H1 (cell line): ENCODE measurements around the gene ZXDC. TPM values are rescaled to one million over a fixed set of nuclear protein-coding genes. Genes with fewer than 3 reads are reported as not detected.

Experiments
- BCL11A ChIP-seq, 2 experiments: IDR thresholded peaks; one replicate each; pipeline ENCODE4 v1.6.1; 2011; ENCODE audit warnings: low read depth in 2 of 2, low read length in 2 of 2, mild to moderate bottlenecking in 2 of 2
- CBX5 ChIP-seq: fragments of 300-800, 300-1000 bp; sonication (generic); IDR thresholded peaks from 2 replicates; pipeline ENCODE4 v1.7.1; 2016; ENCODE audit warnings: antibody characterized with exemption, low read length, low read depth
- CTBP2 ChIP-seq: IDR thresholded peaks from 2 replicates; pipeline ENCODE4 v1.7.0; 2011; ENCODE audit warnings: borderline replicate concordance, mild to moderate bottlenecking, moderate library complexity, mixed read lengths, low read length; ENCODE audit not compliant: insufficient read depth, insufficient read length
- HDAC6 ChIP-seq: IDR thresholded peaks from one replicate; pipeline ENCODE4 v1.7.1; 2012; ENCODE audit warnings: low read depth, mild to moderate bottlenecking, inconsistent platforms, low read length, moderate library complexity
- JUN ChIP-seq: IDR thresholded peaks from 2 replicates; pipeline ENCODE4 v1.6.1; 2011; ENCODE audit warnings: low read depth, mild to moderate bottlenecking, improper control_type of control experiment, low read length
- MAFK ChIP-seq: IDR thresholded peaks from 2 replicates; pipeline ENCODE4 v1.6.1; 2012; ENCODE audit warnings: low read depth, mild to moderate bottlenecking, improper control_type of control experiment, low read length
- SIRT6 ChIP-seq: IDR thresholded peaks from one replicate; pipeline ENCODE4 v1.7.1; 2012; ENCODE audit warnings: low read length, inconsistent platforms
- SP2 ChIP-seq: IDR thresholded peaks from 2 replicates; pipeline ENCODE4 v1.6.1; 2012; ENCODE audit warnings: mild to moderate bottlenecking, low read length, inconsistent platforms
- polyA plus RNA-seq, 7 experiments: library from polyadenylated mRNA; depleted of rRNA in 3 of 7; stranded (reverse) in 5 of 7; unstranded in 2 of 7; fragments of >200 nt in 5 of 7; fragments of 200-250 nt in 2 of 7; gene quantifications; 1 replicate in 5 of 7; 2 replicates in 1 of 7; 4 replicates in 1 of 7; pipeline versions ENCODE4 v1.2.1 to v1.2.3, GENCODE V29; 2011 to 2013; ENCODE audit warnings: missing spikeins in 2 of 7, mixed read lengths in 2 of 7
- total RNA-seq: library from RNA; stranded (reverse); fragmentation: NEBNext Ultra II Directional; extraction: Animal tissue kit (Norgen Biotek cat#: 25700); gene quantifications from 2 replicates; pipeline ENCODE4 v1.2.1, GENCODE V29; 2021
- TF ChIP-seq, protein P1 (sequence below): IDR thresholded peaks from 2 replicates; pipeline ENCODE4 v1.6.1; 2012; ENCODE audit warnings: inconsistent platforms
- TF ChIP-seq, protein P2 (sequence below): IDR thresholded peaks from 2 replicates; pipeline ENCODE4 v1.6.1; 2011; ENCODE audit warnings: low read depth, mild to moderate bottlenecking, low read length; ENCODE audit not compliant: insufficient read depth

The ZXDC gene
- total and polyA plus RNA-seq, 2 of the 8 experiments (the other 6 are each of a cell fraction or from before 2014, with no cell fraction given): 12.7 to 24.3 TPM

DNA sequence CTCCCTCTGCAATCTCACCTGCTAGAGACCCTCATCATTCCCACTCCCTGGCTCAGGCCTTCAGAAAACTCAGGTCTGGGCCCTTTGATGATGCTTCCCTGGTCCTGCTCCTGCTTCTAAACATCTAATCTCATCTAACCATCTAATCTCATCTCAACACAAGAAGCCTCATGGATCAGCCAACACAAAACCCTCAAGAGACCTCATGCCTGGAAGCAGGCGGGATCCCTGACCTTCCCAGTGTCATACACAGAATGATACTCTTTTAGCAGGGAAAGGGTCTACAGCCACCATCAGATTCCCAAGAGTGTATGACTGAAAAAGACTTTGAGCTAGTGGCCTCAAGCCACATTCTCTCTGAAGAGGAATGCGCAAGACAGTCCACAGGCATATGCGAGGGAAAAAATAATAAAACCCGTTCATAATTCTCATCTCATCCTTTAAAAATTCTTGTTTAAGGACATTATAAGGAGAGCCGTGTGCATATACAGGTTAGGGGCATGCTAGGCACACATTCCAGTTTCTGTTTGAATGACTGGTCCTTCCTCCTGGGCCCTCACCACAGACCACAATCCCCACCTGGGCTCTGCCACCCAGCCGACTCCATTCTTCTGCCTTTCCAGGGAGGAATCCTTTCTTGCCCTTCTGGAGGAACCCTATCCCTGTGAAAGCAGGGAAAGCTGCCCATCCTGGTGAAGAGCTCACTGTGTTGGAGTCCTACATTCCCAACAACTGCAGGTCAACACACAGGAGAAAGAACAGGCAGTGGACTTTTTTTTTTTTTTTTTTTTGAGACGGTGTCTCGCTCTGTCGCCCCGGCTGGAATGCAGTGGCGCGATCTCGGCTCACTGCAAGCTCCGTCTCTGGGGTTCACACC is 2.2 kb downstream of the ZXDC start (continued):
- TF ChIP-seq, protein P1, sequence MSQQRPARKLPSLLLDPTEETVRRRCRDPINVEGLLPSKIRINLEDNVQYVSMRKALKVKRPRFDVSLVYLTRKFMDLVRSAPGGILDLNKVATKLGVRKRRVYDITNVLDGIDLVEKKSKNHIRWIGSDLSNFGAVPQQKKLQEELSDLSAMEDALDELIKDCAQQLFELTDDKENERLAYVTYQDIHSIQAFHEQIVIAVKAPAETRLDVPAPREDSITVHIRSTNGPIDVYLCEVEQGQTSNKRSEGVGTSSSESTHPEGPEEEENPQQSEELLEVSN: no peak
- TF ChIP-seq, protein P2, sequence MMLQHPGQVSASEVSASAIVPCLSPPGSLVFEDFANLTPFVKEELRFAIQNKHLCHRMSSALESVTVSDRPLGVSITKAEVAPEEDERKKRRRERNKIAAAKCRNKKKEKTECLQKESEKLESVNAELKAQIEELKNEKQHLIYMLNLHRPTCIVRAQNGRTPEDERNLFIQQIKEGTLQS: no peak
- TF ChIP-seq BCL11A (IDR thresholded peaks at IDR 0.05; ENCODE audit: low read depth in 2 of 2, low read length in 2 of 2) (no peak), CTBP2 (no peak), JUN (no peak), SP2 (no peak), MAFK (no peak), SIRT6 (no peak), CBX5 (no peak), HDAC6 (no peak)
